MM.1S (cell line): ENCODE results near the gene NME7.

Experiments
- DNase-seq: peaks from one replicate; pipeline ENCODE4 v3.0.0-alpha.2; 2015
- H2AFZ ChIP-seq: fragments of 300-600 bp; sonication (generic); 2 replicates; pipeline ENCODE4 v1.6.0; 2016; ENCODE audit warnings: antibody characterized with exemption, low read length
- H3F3A ChIP-seq: fragments of 300-600 bp; sonication (generic); 2 replicates; pipeline ENCODE4 v1.6.1; 2016; ENCODE audit warnings: mild to moderate bottlenecking, antibody characterized with exemption, low read length, moderate library complexity, mixed read lengths; ENCODE audit not compliant: insufficient read depth
- H3K27ac ChIP-seq: fragments of 300-600 bp; sonication (generic); 2 replicates; pipeline ENCODE4 v1.5.1; 2016; ENCODE audit warnings: mild to moderate bottlenecking, low read length
- H3K27me3 ChIP-seq: fragments of 300-600 bp; sonication (generic); replicated peaks from 2 replicates; pipeline ENCODE4 v1.6.0; 2016; ENCODE audit warnings: low read length; ENCODE audit not compliant: insufficient read depth
- H3K36me3 ChIP-seq: fragments of 300-600 bp; sonication (generic); replicated peaks from 2 replicates; pipeline ENCODE4 v1.6.1; 2016; ENCODE audit warnings: mild to moderate bottlenecking, low read length, mixed read lengths; ENCODE audit not compliant: insufficient read depth
- H3K4me1 ChIP-seq: fragments of 300-600 bp; sonication (generic); 2 replicates; pipeline ENCODE4 v1.6.1; 2016; ENCODE audit warnings: low read length, mixed read lengths
- H3K4me2 ChIP-seq: fragments of 300-600 bp; sonication (generic); 2 replicates; pipeline ENCODE4 v1.6.0; 2016; ENCODE audit warnings: low read depth, low read length
- H3K4me3 ChIP-seq: fragments of 300-600 bp; sonication (generic); 2 replicates; pipeline ENCODE4 v1.5.1; 2016; ENCODE audit warnings: low read length, mixed read lengths
- H3K79me2 ChIP-seq: fragments of 300-600 bp; sonication (generic); 2 replicates; pipeline ENCODE4 v1.6.1; 2016; ENCODE audit warnings: mixed run types, low read length, mixed read lengths
- H3K9ac ChIP-seq: fragments of 300-600 bp; sonication (generic); 2 replicates; pipeline ENCODE4 v1.6.1; 2016; ENCODE audit warnings: low read length, mixed read lengths
- H3K9me2 ChIP-seq: fragments of 300-600 bp; sonication (generic); replicated peaks from 2 replicates; pipeline ENCODE4 v1.6.1; 2016; ENCODE audit warnings: mild to moderate bottlenecking, low read length, mixed read lengths; ENCODE audit not compliant: insufficient read depth
- H3K9me3 ChIP-seq: fragments of 300-600 bp; sonication (generic); replicated peaks from 2 replicates; pipeline ENCODE4 v1.6.1; 2016; ENCODE audit warnings: mild to moderate bottlenecking, low read length, mixed read lengths; ENCODE audit not compliant: insufficient read depth
- H4K20me1 ChIP-seq: fragments of 300-600 bp; sonication (generic); 2 replicates; pipeline ENCODE4 v1.6.1; 2016; ENCODE audit warnings: mild to moderate bottlenecking, low read length, moderate library complexity, mixed read lengths; ENCODE audit not compliant: insufficient read depth
- EZH2 ChIP-seq: fragments of 300-600 bp; sonication (generic); optimal IDR thresholded peaks from 2 replicates; pipeline ENCODE3; 2017; ENCODE audit warnings: low read depth, mild to moderate bottlenecking, antibody characterized with exemption, low read length, mixed read lengths
- EZH2phosphoT487 ChIP-seq: fragments of 300-600 bp; sonication (generic); IDR thresholded peaks from 2 replicates; pipeline ENCODE4 v1.6.1; 2018; ENCODE audit warnings: antibody characterized with exemption, low read length
- TF ChIP-seq, protein P1 (sequence below): fragments of 300-600 bp; sonication (generic); IDR thresholded peaks from 2 replicates; pipeline ENCODE4 v1.5.1; 2016; ENCODE audit warnings: antibody characterized with exemption, low read length, mixed read lengths

Gene NME7

GRCh38 chr1:169245706-169246105 is 121.9 kb downstream of the NME7 start:
- TF ChIP-seq EZH2 (no peak), EZH2phosphoT487 (no peak)
- TF ChIP-seq, protein P1, sequence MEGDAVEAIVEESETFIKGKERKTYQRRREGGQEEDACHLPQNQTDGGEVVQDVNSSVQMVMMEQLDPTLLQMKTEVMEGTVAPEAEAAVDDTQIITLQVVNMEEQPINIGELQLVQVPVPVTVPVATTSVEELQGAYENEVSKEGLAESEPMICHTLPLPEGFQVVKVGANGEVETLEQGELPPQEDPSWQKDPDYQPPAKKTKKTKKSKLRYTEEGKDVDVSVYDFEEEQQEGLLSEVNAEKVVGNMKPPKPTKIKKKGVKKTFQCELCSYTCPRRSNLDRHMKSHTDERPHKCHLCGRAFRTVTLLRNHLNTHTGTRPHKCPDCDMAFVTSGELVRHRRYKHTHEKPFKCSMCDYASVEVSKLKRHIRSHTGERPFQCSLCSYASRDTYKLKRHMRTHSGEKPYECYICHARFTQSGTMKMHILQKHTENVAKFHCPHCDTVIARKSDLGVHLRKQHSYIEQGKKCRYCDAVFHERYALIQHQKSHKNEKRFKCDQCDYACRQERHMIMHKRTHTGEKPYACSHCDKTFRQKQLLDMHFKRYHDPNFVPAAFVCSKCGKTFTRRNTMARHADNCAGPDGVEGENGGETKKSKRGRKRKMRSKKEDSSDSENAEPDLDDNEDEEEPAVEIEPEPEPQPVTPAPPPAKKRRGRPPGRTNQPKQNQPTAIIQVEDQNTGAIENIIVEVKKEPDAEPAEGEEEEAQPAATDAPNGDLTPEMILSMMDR, result no peak
- H3K27ac ChIP-seq, result no peak overlapping the region
- no peaks in the 10 kb centered on the region for H3K9me3 ChIP-seq
- no peaks in the 10 kb centered on the region for H4K20me1 ChIP-seq
- no peaks in the 10 kb centered on the region for H3K9me2 ChIP-seq
- no peak overlapping the region for H3K9ac ChIP-seq
- no peaks in the 10 kb centered on the region for H3K27me3 ChIP-seq
- no peaks in the 10 kb centered on the region for H3F3A ChIP-seq
- no peak overlapping the region for H3K4me2 ChIP-seq
- H2AFZ ChIP-seq, result no peak overlapping the region
- DNase-seq, result no peak
- no peaks in the 10 kb centered on the region for H3K4me1 ChIP-seq
- H3K79me2 ChIP-seq, result no peaks in the 10 kb centered on the region
- no peak overlapping the region for H3K4me3 ChIP-seq
- no peaks in the 10 kb centered on the region for H3K36me3 ChIP-seq

- H3K9me3 ChIP-seq, result no peaks in the 10 kb centered on the region
- no peak overlapping the region for H3K4me3 ChIP-seq
- no peaks in the 10 kb centered on the region for H3K9me2 ChIP-seq
- H3F3A ChIP-seq, result no peaks in the 10 kb centered on the region
- no peak overlapping the region for H3K9ac ChIP-seq
- H3K4me2 ChIP-seq, result no peak overlapping the region
- TF ChIP-seq EZH2phosphoT487, result no peak
- TF ChIP-seq EZH2, result no peak
- TF ChIP-seq, protein P1, result no peak
- H3K4me1 ChIP-seq, result no peaks in the 10 kb centered on the region
- no peak overlapping the region for H2AFZ ChIP-seq
- H3K27me3 ChIP-seq, result no peaks in the 10 kb centered on the region
- H3K79me2 ChIP-seq, result no peaks in the 10 kb centered on the region
- no peaks in the 10 kb centered on the region for H3K36me3 ChIP-seq
- H3K27ac ChIP-seq, result no peak overlapping the region
- no peak for DNase-seq
- H4K20me1 ChIP-seq, result no peaks in the 10 kb centered on the region; the same call in 1 of the 2 replicates
These were observed 127.0 kb downstream of the NME7 start for GRCh38 chr1:169240449-169241232.

DNA sequence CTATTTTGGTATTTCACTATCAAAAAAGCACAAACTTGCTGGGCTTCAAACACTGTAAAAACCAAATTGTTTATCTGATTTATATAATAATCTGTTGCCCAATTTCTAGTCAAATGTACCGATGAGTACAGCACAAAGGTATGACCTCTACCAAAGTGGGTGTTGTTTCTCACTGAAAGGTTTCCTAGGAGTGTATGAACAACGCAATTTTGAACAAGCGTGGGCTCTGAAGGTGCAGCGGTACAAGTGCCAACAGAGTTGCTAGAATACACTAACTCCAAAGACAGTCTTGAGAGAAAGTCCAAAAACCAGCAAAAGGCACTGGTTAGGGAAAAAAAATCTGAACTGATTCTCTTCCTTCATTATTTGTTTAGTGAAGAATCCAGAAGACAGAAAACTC is 130.7 kb downstream of the NME7 start:
- H3K9me2 ChIP-seq, result no peaks in the 10 kb centered on the region

More for the DNA sequence above, 130.7 kb downstream of the NME7 start:
- no peak overlapping the region for H3K4me3 ChIP-seq
- no peak for DNase-seq
- no peaks in the 10 kb centered on the region for H3K36me3 ChIP-seq
- no peaks in the 10 kb centered on the region for H3K79me2 ChIP-seq
- H3K4me2 ChIP-seq, result no peak overlapping the region
- H3F3A ChIP-seq, result no peaks in the 10 kb centered on the region
- H3K4me1 ChIP-seq, result no peaks in the 10 kb centered on the region
- no peak overlapping the region for H3K9ac ChIP-seq
- no peak overlapping the region for H2AFZ ChIP-seq
- no peaks in the 10 kb centered on the region for H3K27me3 ChIP-seq
- H4K20me1 ChIP-seq, result no peaks in the 10 kb centered on the region; the same call in 1 of the 2 replicates
- no peaks in the 10 kb centered on the region for H3K9me3 ChIP-seq
- TF ChIP-seq EZH2phosphoT487 (no peak), EZH2 (no peak)
- TF ChIP-seq, protein P1, result no peak
- no peak overlapping the region for H3K27ac ChIP-seq
